IPS DF 19.7 (cell line): ENCODE measurements around the gene HOXB9.

Experiments used
- DNase-seq: peaks from one replicate; pipeline ENCODE4 v3.0.0-alpha.2; 2013; ENCODE audit warnings: low read depth, low spot score

The HOXB9 gene

DNA sequence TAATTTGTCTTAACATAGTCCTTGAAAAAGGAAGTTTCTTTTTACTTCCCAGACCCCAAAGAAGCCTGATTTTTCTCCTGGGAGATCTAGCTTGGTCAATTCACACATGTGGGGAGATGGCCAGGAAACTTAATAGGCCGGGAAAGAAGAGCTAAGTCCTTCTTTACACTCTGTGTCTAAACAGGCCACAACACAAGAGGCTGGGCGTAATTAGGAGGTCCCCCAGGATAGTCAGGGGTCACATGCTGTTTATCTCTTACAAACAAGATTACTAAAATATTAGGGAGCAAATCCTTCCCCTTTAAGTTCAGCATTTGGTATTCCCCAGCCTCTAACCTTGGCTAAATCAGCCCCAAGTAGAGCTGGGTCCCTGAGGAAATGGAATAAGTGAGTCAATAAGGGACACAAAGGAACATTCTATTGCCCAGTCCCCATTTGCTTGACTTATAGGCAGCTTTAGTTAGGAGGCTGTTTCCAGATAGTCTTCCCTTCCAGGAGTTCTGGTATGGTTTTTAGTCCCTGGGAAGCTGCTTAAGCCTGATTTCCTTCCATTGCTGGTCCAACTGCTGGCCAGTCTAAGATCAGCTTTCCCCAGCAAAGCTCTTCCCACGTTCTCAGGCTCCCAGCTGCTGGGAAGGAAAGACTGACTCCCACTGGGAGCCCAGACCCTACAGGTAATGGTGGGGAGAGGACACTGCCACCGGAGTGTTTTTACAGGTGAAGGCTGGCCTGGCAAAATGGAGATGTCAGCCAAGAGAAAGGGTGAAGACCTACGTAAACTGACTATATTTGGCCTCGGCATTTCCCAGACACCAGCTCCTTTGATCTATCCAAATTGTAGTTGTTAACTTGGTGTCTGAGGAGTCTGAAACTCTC is 14.1 kb upstream of the HOXB9 start:
- no peak for DNase-seq

GRCh38 chr17:48639136-48639535 is 13.0 kb upstream of the HOXB9 start:
- no peak for DNase-seq

DNA sequence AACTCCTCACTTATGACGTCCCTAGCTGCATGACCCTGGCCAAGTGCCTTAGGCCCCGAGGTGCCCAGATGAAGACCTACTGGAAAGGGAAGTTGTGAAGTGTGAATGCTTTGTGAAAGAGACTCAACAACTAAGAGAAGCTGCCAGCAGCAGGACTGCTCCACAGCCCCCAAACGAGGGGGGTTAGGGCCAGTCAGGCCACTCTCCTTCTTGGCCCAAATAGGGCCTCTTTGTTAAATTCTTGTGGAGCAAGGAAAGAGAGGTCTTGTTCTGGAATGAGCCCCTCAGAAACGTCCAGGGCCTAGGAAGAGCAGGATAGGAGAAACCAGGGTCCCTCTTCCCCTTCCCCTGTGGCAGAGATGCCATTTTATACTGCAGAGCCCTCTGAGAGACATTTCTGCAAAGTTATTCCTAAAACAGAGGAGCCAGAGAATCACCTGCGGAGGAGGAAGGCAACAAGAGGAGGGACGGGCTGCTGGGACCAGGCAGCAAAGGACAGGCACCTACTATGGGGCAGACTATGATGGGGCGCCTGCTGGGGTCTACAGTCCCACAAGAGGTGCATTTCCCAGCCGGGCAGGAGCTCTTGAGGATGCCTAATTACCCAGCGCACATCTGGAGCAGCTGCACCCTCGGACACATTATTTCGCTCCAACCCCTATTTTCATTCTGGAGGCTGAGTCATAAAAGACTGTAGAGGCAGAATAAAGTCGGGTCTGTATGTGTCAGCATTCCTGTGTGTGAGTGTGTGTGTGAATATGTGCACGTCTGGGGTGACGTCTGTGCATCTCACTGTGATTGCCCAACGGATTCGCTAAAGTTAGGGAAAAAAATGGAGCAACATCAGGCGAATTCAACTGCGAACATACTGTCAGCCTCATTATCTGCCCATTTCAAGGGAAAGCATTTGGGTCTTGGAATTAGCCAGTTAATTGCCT is 11.4 kb upstream of the HOXB9 start:
- DNase-seq: no peak

- no peak for DNase-seq
Observed at GRCh38 chr17:48636177-48637018, 10.2 kb upstream of the HOXB9 start.

DNA sequence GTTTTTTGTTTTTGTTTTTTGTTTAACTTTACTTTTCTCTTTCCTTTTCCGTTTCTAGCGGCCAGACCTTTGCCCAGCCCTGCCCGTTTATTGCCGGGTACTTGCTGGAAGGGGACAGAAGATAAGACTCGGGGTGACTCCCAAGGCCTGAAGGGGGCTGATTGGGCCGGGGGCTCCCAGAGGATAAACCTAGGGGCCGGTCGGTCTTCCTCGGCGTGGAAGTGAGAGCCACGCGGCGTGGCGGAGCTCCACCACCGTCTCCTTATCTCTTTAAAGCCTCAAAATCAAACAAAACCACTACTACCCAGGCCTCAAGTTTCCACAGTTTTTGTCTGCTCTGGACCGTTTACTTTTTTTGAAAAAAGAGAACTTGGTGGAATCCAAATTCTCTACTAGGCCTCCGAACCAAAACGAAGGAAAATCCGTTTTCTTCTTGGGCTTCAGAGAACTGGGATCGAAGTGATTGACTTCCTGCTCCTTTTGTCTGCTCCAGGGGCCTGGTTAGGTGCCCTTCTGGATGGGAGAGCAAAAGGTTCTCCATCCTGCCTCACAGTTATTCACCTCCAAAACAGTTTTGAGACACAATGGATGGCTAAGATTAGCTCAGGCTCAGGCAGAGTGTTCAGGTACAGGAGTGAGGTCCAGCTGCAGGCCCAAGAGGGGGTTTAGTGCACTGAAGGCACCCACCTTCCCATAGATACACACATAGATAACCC is 8.5 kb upstream of the HOXB9 start:
- DNase-seq: no peak

DNA sequence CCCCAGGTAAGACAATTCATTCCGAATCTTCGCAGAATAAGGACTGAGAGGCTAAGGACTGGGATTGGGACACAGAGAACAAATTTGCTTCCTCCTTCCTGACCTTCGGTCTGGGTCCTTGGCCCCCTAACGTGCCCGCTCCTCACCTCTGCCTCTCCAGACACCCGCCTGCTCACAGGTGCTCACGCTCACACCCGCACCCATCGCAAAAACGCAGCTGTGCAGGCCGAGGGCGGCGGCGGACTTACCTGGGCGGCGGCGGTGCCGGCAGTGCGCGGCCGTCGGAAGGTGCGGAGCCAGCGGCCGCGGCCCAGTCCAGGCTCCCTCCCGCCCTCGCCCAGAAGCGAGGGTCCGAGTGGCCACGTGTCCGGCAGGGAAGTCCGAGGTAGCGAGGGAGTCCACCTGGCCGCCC is 7.1 kb upstream of the HOXB9 start:
- DNase-seq: no peak

- DNase-seq: no peak
Observed at GRCh38 chr17:48632579-48633265, 6.6 kb upstream of the HOXB9 start.

DNA sequence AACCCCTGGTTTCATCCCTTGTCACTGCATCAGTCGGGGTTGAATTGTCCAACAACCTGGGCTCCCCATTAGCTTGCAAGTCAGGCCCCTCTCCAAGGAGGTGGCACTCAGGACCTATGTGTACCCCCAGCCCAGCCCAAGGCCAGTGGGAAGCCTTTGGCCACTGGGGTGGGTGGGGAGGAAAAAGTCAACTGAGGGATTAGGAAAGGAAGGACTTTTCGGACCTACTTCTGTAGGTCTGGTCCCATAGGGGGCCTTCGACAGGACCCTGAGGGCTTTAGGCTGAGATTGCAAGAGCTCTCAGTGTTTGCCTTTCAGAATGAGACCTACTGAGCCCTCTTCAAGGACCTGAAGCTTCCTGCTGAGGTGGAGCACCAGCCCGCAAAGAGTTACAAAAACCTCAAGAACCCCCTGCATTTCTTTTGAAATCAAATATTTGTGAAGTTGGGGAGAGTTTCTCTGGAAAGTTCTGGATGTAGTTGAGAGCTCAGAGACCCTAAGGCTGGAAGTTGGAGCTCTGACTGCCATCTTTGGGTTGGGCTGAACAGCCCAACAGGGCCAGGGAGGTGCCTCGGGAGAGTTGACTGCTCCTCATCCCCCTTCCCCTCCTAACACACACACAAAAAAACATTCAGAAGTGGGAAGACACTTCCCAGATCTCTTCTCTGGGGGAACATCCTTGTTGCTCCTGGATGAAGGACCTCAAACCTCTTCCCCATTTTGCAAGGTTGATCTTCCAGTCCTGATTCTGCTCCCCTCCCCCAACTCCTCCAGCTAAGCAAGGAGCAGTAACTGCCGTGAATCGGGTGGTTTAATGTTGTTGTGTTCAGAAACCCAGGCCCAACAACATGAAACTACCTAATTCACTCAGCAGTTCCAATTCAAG is 5.8 kb upstream of the HOXB9 start:
- DNase-seq: no peak

DNA sequence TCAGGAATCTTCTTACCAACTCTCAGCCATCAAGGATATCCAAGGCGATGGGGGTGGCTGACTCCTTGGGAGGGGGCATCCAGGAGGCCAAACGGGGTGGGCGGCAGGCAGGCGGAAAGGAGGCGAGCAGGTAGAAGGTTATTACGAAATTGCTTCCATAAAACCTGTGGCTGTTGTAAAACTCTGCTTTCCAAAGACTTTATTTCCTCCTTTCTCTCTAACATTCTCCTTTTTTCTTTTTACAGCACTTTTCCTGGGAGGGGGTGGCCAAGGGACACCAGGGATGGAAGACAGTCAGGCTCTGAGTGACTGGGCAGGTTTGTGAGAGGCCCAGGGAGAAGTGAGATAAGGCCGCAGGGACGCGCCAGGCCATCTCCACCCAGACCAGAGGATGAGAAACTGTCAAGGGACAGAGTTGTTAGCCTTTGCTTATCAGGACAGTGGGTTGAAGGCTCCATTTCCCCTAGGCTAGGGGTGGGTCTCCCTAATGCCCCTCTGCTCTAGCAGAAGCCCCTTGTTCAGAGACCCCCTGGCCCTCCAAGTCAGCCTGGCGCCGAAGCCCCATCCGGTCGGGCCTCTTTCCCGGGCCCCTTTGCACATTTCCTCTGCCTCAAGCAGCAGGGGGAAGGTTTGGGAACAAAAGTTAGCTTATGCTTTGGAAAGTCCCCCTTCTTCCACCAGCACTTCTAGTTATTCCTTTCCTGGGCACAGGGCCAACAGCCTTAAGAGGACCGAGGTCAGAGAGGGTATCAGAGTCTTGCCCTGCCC is 5.0 kb upstream of the HOXB9 start:
- DNase-seq: no peak

- no peak for DNase-seq
Observed at GRCh38 chr17:48630009-48630924, 4.1 kb upstream of the HOXB9 start.

- no peak for DNase-seq
Observed at GRCh38 chr17:48629411-48629759, 3.2 kb upstream of the HOXB9 start.

DNA sequence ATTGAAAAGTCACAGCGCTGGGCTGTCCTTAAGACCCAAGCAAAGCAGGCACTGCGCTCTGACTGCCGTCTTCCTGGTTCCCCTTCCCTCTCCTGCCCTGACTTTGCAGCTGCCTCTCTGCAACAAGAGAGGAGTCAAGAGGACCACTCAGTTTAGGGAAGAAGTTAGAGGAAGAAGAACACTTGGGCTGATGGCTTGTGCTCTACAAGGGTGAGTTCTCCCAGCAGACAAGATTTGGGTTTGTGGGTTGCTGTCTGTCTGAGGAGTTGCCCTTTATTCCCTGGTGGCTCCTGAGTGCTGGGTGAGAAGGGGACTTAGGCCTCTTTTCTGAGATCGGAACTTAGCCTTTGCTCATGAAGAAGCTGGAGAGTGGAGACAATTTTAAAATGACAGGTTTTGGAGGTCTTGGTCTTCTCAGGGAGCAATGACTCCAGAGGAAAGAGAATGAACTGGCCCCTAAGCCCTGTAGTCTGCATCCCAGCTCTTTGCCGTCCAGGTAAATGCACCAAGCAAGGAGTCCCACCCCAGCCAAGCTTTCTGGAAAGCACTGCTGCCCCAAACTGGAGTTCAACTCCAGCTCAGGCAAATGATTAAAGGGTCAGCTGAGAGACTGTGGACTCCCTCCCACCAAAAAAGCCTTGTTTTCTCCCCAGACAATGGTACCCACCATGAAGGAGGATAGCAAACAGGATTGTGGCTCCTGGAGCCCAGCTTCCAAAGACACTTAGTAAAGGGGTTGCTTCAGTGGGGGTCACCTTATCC is 2.7 kb upstream of the HOXB9 start:
- DNase-seq: no peak

GRCh38 chr17:48627623-48628521 is 1.7 kb upstream of the HOXB9 start:
- DNase-seq: no peak

DNA sequence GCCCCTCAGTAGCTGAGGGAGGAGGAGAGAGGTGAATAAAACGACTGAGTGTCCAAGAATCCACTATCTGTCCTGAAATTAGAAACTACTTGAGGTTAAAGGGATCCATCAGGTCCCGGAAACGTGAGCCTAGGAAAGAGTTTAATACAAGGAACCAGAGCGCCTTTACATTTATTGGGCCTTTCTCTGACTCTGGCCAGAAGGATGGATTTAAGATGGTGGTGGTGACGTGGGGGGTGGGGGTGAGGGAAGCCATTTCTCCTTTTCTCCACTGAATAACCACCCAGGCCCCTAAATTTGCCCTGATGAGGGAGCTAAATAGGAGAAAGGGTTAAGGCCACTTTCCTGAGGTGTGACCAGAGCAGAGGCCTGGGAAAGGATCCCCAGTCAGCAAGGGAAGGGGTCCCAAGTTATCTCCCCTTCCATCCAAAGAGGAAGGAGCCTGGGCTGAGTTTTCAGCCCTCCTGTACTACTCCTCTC is 1.0 kb upstream of the HOXB9 start:
- no peak for DNase-seq

DNA sequence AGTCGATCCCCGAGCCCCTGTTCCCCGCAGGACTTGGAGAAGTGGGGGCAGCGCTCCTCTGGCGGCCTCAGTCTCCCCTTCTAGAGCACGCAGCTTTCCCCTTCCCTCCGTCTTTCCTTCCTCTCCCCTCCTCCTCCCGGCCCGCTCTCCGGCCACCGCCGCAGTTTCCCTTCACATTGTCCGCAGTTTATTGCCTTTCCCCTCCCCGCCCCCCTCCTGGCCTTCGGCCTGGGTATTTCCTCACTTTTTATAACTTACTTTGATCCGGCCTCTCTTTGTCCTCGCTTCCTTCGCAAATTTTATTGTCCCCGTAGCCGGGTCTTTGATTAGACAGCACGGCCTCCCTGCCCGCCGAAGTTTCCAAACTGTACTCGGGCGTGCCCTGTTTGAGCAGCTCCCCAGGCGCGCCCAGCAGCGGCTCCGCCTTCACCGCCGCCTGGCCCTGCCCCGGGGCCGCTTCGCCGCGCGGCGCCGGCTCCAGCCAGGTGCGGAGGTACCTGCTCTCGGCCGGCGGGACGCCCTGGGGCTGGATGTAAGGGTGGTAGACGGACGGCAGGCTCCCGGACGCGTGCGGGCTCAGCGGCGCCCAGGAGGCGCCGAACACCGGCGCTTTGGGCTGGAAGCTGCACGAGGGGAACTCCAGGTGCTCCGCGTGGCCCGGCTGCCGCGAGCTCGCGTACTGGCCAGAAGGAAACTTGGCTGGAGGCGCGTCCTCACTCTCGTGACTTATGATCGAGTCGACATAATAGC is 488 bp downstream of the HOXB9 start:
- no peak for DNase-seq
